ENCODE results near the gene TMEM242. TPM values are rescaled to one million over a fixed set of nuclear protein-coding genes. Genes with fewer than 3 reads are reported as not detected.

TMEM242 gene
- total RNA-seq, 1 donor from 2014 or later: 12.4 TPM

- Mint-ChIP-seq H3K9me3 (ENCODE audit: low read depth) (peaks cover 4% of the 10 kb centered on the region), H3K4me3 (ENCODE audit: low read depth) (no peak overlapping the region), H3K4me1 (ENCODE audit: low read depth) (no peaks in the 10 kb centered on the region), H3K27ac (no peak overlapping the region), H3K36me3 (ENCODE audit: insufficient read depth) (no peaks in the 10 kb centered on the region), H3K27me3 (no peaks in the 10 kb centered on the region)
- no peak for TF ChIP-seq CTCF (IDR thresholded peaks at IDR 0.05; ENCODE audit: unreplicated experiment)
- no peak for DNase-seq (ENCODE audit: low spot score, unreplicated experiment)
These were observed 58.1 kb downstream of the TMEM242 start for GRCh38 chr6:157265186-157265585.

GRCh38 chr6:157264701-157265100 lies 58.6 kb downstream of the TMEM242 start:
- TF ChIP-seq CTCF (IDR thresholded peaks at IDR 0.05; ENCODE audit: unreplicated experiment): no peak
- no peaks in the 10 kb centered on the region for H3K36me3 Mint-ChIP-seq (ENCODE audit: insufficient read depth)
- H3K9me3 Mint-ChIP-seq (ENCODE audit: low read depth): no peaks in the 10 kb centered on the region
- H3K4me1 Mint-ChIP-seq (ENCODE audit: low read depth): no peaks in the 10 kb centered on the region
- no peak overlapping the region for H3K4me3 Mint-ChIP-seq (ENCODE audit: low read depth)
- H3K27me3 Mint-ChIP-seq: no peaks in the 10 kb centered on the region
- no peak overlapping the region for H3K27ac Mint-ChIP-seq
- no peak for DNase-seq (ENCODE audit: low spot score, unreplicated experiment)

- no peaks in the 10 kb centered on the region for H3K4me1 Mint-ChIP-seq (ENCODE audit: low read depth)
- no peaks in the 10 kb centered on the region for H3K27me3 Mint-ChIP-seq
- no peak overlapping the region for H3K27ac Mint-ChIP-seq
- no peaks in the 10 kb centered on the region for H3K36me3 Mint-ChIP-seq (ENCODE audit: insufficient read depth)
- H3K4me3 Mint-ChIP-seq (ENCODE audit: low read depth): no peak overlapping the region
- H3K9me3 Mint-ChIP-seq (ENCODE audit: low read depth): no peaks in the 10 kb centered on the region
- no peak for DNase-seq (ENCODE audit: low spot score, unreplicated experiment)
- no peak for TF ChIP-seq CTCF (IDR thresholded peaks at IDR 0.05; ENCODE audit: unreplicated experiment)
These were observed 59.4 kb downstream of the TMEM242 start for GRCh38 chr6:157263881-157264397.

GRCh38 chr6:157263146-157263545 lies 60.2 kb downstream of the TMEM242 start:
- TF ChIP-seq CTCF (IDR thresholded peaks at IDR 0.05; ENCODE audit: unreplicated experiment): no peak
- Mint-ChIP-seq H3K36me3 (ENCODE audit: insufficient read depth) (no peaks in the 10 kb centered on the region), H3K4me3 (ENCODE audit: low read depth) (no peak overlapping the region), H3K27me3 (peaks cover under 1% of the 10 kb centered on the region), H3K9me3 (ENCODE audit: low read depth) (no peaks in the 10 kb centered on the region), H3K4me1 (ENCODE audit: low read depth) (no peaks in the 10 kb centered on the region), H3K27ac (no peak overlapping the region)
- DNase-seq (ENCODE audit: low spot score, unreplicated experiment): no peak

GRCh38 chr6:157261606-157262005 lies 61.7 kb downstream of the TMEM242 start:
- no peaks in the 10 kb centered on the region for H3K36me3 Mint-ChIP-seq (ENCODE audit: insufficient read depth)
- no peaks in the 10 kb centered on the region for H3K4me1 Mint-ChIP-seq (ENCODE audit: low read depth)
- H3K4me3 Mint-ChIP-seq (ENCODE audit: low read depth): no peak overlapping the region
- peaks cover 6% of the 10 kb centered on the region for H3K27me3 Mint-ChIP-seq
- no peak for TF ChIP-seq CTCF (IDR thresholded peaks at IDR 0.05; ENCODE audit: unreplicated experiment)
- DNase-seq (ENCODE audit: low spot score, unreplicated experiment): no peak
- H3K9me3 Mint-ChIP-seq (ENCODE audit: low read depth): no peaks in the 10 kb centered on the region
- no peak overlapping the region for H3K27ac Mint-ChIP-seq

All from progenitor cell of endocrine pancreas (in vitro differentiated cells).